GM13976 (cell line): ENCODE measurements around the gene NR1D2.
"Not testable (repeated sequence)": the region's sequence is repeated elsewhere in the genome, so short reads cannot be mapped to it uniquely, and the experiment has no call there.

Source experiments
- DNase-seq: peaks from one replicate; pipeline ENCODE4 v3.0.0; 2012; ENCODE audit warnings: low spot score
- CTCF ChIP-seq: IDR thresholded peaks from 2 replicates; pipeline ENCODE4 v1.5.1; 2012; ENCODE audit warnings: borderline replicate concordance, mild to moderate bottlenecking; ENCODE audit not compliant: insufficient read depth; ENCODE audit errors: extremely low read depth, missing control alignments, control extremely low read depth
- in situ Hi-C: fragments of 300-500 bp; cut with MboI; formaldehyde crosslinking; loops from one replicate; pipeline ENCODE4 v1.12.0; 2022; ENCODE audit warnings: low sequenced_read_pairs, mixed read lengths, inconsistent platforms; ENCODE audit not compliant: unreplicated experiment

The NR1D2 gene

GRCh38 chr3:24019585-24019984 is 74.5 kb downstream of the NR1D2 start:
- in situ Hi-C loops, result no loop called here
- DNase-seq, result no peak

GRCh38 chr3:24020036-24020691 is 75.1 kb downstream of the NR1D2 start:
- no peak for TF ChIP-seq CTCF

More at GRCh38 chr3:24019585-24019984, 74.5 kb downstream of the NR1D2 start:
- no peak for TF ChIP-seq CTCF

GRCh38 chr3:24023197-24023596 is 78.1 kb downstream of the NR1D2 start:
- TF ChIP-seq CTCF, result no peak
- in situ Hi-C loops, result no loop called here
- no peak for DNase-seq

More at GRCh38 chr3:24020036-24020691, 75.1 kb downstream of the NR1D2 start:
- in situ Hi-C loops, result no loop called here
- DNase-seq, result no peak

GRCh38 chr3:24025805-24026204 is 80.7 kb downstream of the NR1D2 start:
- no peak for DNase-seq
- TF ChIP-seq CTCF, result no peak
- in situ Hi-C loops, result no loop called here

- in situ Hi-C loops, result not testable (repeated sequence)
Observed at GRCh38 chr3:24026665-24027064, 81.6 kb downstream of the NR1D2 start.

GRCh38 chr3:24027946-24028345 is 82.9 kb downstream of the NR1D2 start:
- in situ Hi-C loops, result no loop called here
- no peak for TF ChIP-seq CTCF
- DNase-seq, result no peak

More at GRCh38 chr3:24026665-24027064, 81.6 kb downstream of the NR1D2 start:
- not testable (repeated sequence) for DNase-seq
